Measurements from ENCODE around the gene BET1L.
"Not testable (repeated sequence)": the region's sequence is repeated elsewhere in the genome, so short reads cannot be mapped to it uniquely, and the experiment has no call there.

BET1L gene

GRCh38 chr11:197741-198235, 9.4 kb downstream of the BET1L start:
- no peak for DNase-seq (ENCODE audit: low read depth in 2 of 2, low spot score in 1 of 2)

GRCh38 chr11:196786-197731, 10.1 kb downstream of the BET1L start:
- no peak for DNase-seq (ENCODE audit: low read depth in 2 of 2, low spot score in 1 of 2)

GRCh38 chr11:193481-193880, 13.7 kb downstream of the BET1L start:
- DNase-seq (ENCODE audit: low read depth in 2 of 2, low spot score in 1 of 2): not testable (repeated sequence)

GRCh38 chr11:192674-193128, 14.5 kb downstream of the BET1L start, which contains the start of gene SCGB1C1:
TSS of gene SCGB1C1 (plus strand) at chr11:193078. CDS start at chr11:193100, 22 bp downstream.
- DNase-seq (ENCODE audit: low read depth in 2 of 2, low spot score in 1 of 2): not testable (repeated sequence)

- DNase-seq (ENCODE audit: low read depth in 2 of 2, low spot score in 1 of 2): not testable (repeated sequence)
These were observed 15.4 kb downstream of the BET1L start for GRCh38 chr11:191490-192478.

- not testable (repeated sequence) for DNase-seq (ENCODE audit: low read depth in 2 of 2, low spot score in 1 of 2)
These were observed 16.7 kb downstream of the BET1L start for GRCh38 chr11:190546-190945.

GRCh38 chr11:189843-190311, 17.3 kb downstream of the BET1L start:
- not testable (repeated sequence) for DNase-seq (ENCODE audit: low read depth in 2 of 2, low spot score in 1 of 2)

GRCh38 chr11:189200-189783, 17.9 kb downstream of the BET1L start:
- DNase-seq (ENCODE audit: low read depth in 2 of 2, low spot score in 1 of 2): not testable (repeated sequence)

GRCh38 chr11:180242-180641, 27.0 kb downstream of the BET1L start:
- DNase-seq (ENCODE audit: low read depth in 2 of 2, low spot score in 1 of 2): not testable (repeated sequence)

All from stimulated activated CD8-positive, alpha-beta memory T cell treated with anti-CD3 and anti-CD28 coated beads, Interleukin-4, amount 100 ng/mL, for 1 hour (primary cell).